Mesodermal cell (in vitro differentiated cells): Measurements from ENCODE around the gene HPS3. TPM values are rescaled to one million over a fixed set of nuclear protein-coding genes. Genes with fewer than 3 reads are reported as not detected.

Experiments
- H3K27ac ChIP-seq: 2 replicates; pipeline ENCODE4 v1.7.0; 2013; ENCODE audit warnings: mild to moderate bottlenecking, low read depth, low read length, moderate library complexity; ENCODE audit not compliant: severe bottlenecking
- H3K36me3 ChIP-seq: 2 replicates; pipeline ENCODE4 v1.7.1; 2013; ENCODE audit warnings: mild to moderate bottlenecking, low read length, moderate library complexity; ENCODE audit not compliant: control insufficient read depth, insufficient read depth
- H3K4me1 ChIP-seq: one replicate; pipeline ENCODE4 v1.7.1; 2013; ENCODE audit warnings: mild to moderate bottlenecking, low read length; ENCODE audit not compliant: insufficient read depth, control insufficient read depth, poor library complexity, severe bottlenecking
- H3K4me3 ChIP-seq: 2 replicates; pipeline ENCODE4 v1.7.0; 2013; ENCODE audit warnings: low read length, control low read depth, mild to moderate bottlenecking; ENCODE audit not compliant: insufficient read depth, poor library complexity, severe bottlenecking; ENCODE audit errors: extremely low read depth
- H3K9me3 ChIP-seq: 2 replicates; pipeline ENCODE4 v1.7.1; 2013; ENCODE audit warnings: mild to moderate bottlenecking, low read length, moderate library complexity; ENCODE audit not compliant: control insufficient read depth
- WGBS, 2 experiments: methylation state at CpG; one replicate each; pipeline ENCODE4 v1.1.5; 2013; ENCODE audit warnings: missing lambda C conversion rate in 2 of 2; ENCODE audit not compliant: insufficient coverage in 2 of 2; 5-methylcytosine and 5-hydroxymethylcytosine counted together
- polyA plus RNA-seq, 2 experiments: library from polyadenylated mRNA; stranded (reverse); fragments of 50-300 nt; gene quantifications; one replicate each; pipeline ENCODE4 v1.2.3, GENCODE V29; 2013

HPS3 gene, protein sequence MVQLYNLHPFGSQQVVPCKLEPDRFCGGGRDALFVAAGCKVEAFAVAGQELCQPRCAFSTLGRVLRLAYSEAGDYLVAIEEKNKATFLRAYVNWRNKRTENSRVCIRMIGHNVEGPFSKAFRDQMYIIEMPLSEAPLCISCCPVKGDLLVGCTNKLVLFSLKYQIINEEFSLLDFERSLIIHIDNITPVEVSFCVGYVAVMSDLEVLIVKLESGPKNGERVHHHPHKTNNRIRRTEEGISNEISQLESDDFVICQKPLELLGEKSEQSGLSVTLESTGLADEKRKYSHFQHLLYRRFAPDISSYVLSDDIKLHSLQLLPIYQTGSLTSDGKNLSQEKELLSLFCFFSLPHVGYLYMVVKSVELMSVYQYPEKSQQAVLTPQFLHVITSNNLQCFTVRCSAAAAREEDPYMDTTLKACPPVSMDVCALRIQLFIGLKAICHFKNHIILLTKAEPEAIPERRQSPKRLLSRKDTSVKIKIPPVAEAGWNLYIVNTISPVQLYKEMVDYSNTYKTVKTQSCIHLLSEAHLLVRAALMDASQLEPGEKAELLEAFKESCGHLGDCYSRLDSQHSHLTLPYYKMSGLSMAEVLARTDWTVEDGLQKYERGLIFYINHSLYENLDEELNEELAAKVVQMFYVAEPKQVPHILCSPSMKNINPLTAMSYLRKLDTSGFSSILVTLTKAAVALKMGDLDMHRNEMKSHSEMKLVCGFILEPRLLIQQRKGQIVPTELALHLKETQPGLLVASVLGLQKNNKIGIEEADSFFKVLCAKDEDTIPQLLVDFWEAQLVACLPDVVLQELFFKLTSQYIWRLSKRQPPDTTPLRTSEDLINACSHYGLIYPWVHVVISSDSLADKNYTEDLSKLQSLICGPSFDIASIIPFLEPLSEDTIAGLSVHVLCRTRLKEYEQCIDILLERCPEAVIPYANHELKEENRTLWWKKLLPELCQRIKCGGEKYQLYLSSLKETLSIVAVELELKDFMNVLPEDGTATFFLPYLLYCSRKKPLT
- polyA plus RNA-seq (2013, experiment 1 of 2), result 36.7 TPM
- 39.2 TPM for polyA plus RNA-seq (2013, experiment 2 of 2)

DNA sequence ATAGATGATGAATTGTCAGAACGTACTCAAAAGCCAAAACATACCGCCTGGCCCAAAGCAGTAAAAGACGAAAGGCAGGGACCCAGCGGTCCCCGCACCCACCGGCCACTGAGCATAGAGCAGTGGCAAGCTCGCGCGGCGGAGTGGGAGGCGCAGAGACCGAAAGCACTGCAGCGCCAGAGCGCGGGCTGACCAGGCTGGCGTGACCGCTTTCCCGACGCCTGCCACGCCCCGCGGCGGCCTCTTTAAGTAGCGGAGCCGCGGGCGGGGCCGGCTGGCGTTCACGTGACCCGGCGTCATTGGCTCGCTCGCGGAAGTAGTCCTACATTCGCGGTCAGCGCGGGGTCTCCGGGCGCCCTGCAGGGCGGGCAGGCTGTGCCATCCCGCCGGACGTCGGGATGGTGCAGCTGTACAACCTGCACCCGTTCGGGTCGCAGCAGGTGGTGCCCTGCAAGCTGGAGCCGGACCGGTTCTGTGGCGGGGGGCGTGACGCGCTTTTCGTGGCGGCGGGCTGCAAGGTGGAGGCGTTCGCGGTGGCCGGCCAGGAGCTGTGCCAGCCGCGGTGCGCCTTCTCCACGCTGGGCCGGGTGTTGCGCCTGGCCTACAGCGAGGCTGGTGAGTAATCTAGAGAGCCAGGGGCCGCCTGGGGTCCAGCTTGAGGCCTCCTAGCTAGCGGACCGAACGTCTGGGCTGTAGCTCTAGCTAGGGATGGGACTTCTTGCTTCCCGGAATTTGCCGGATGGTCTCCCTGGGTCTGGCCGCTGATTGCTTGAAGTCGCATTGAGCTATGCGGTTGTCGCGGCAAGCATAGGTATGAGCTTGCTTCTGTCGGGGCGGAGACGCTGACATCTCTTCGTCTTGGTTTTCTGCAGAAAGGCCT, at the start of gene HPS3:
Gene HPS3, plus strand, starts transcription at position 313 of the 880 bp plus-strand sequence. Its CDS starts 86 bp downstream, at position 399.
- H3K4me1 ChIP-seq, result no peaks in the 10 kb centered on the region
- H3K9me3 ChIP-seq, result no peaks in the 10 kb centered on the region
- H3K27ac ChIP-seq, result peak within 1 kb of the TSS; percentile 77
- H3K4me3 ChIP-seq, result peak within 1 kb of the TSS; percentile 83
- peaks cover 1% of the 10 kb centered on the region for H3K36me3 ChIP-seq
- 1 to 5% methylated on average over 77 to 79 of the region's 84 CpGs for WGBS, 2 experiments

- Histone ChIP-seq H3K4me3 (no peak overlapping the region), H3K27ac (no peak overlapping the region), H3K9me3 (no peaks in the 10 kb centered on the region), H3K4me1 (peaks cover 4% of the 10 kb centered on the region), H3K36me3 (peaks cover 21% of the 10 kb centered on the region)
- no CpG with 5 or more reads among the region's 3 CpGs for WGBS, 2 experiments
Observed at GRCh38 chr3:149080011-149080698, 49.3 kb upstream of the HPS3 start.

DNA sequence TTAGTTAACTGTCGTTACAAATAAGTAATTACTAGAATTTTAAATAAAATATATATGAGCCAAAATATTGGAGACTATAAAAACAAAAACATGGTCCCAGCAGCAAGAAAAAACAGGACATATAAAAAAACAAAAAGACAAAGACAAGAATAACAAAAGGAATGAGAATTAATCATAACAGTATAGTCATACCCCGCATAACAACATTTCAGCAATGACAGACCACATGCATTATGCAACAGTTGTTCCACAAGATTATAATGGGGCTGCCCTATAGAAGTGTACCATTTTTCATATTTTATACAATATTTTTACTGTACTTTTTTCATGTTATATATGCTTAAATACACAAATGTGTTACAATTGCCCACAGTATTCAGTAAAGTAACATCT, 48.7 kb upstream of the HPS3 start:
- Histone ChIP-seq H3K4me1 (peaks cover 4% of the 10 kb centered on the region), H3K27ac (no peak overlapping the region), H3K9me3 (no peaks in the 10 kb centered on the region), H3K4me3 (no peak overlapping the region), H3K36me3 (peaks cover 21% of the 10 kb centered on the region)
- no CpG with 5 or more reads among the region's 2 CpGs for WGBS, 2 experiments

GRCh38 chr3:149081772-149082171, 47.7 kb upstream of the HPS3 start:
- WGBS, 2 experiments, result no CpG with 5 or more reads among the region's 1 CpG
- H3K9me3 ChIP-seq, result peaks cover 1% of the 10 kb centered on the region
- no peak overlapping the region for H3K4me3 ChIP-seq
- H3K36me3 ChIP-seq, result peaks cover 21% of the 10 kb centered on the region
- H3K4me1 ChIP-seq, result peaks cover 4% of the 10 kb centered on the region
- H3K27ac ChIP-seq, result no peak overlapping the region

DNA sequence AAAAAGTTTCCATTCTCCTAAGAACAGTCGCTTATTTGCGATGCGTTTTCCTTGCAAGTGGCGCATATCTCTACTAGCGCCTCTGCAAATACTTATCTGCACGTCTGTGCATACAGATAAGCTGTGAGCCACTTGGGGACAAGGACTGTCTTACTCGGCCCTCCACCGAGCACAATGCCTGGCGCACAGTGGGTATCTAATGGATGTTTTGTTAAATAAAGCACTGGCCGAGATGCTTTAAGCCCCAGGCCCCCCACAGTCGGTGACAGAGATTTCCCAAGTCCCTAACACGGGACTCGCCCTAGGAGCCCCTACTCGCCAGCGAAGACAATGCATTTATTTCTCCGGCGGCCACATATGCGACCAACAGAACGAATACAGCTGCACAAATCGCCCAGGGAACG, 43.6 kb upstream of the HPS3 start:
- H3K4me1 ChIP-seq, result no peaks in the 10 kb centered on the region
- peak overlapping the region; percentile 39 for H3K27ac ChIP-seq
- peak overlapping the region; percentile 74 for H3K4me3 ChIP-seq
- 3% methylated on average over 18 of the region's 21 CpGs for WGBS, 2 experiments
- peaks cover 5% of the 10 kb centered on the region for H3K9me3 ChIP-seq
- H3K36me3 ChIP-seq, result peaks cover 16% of the 10 kb centered on the region

DNA sequence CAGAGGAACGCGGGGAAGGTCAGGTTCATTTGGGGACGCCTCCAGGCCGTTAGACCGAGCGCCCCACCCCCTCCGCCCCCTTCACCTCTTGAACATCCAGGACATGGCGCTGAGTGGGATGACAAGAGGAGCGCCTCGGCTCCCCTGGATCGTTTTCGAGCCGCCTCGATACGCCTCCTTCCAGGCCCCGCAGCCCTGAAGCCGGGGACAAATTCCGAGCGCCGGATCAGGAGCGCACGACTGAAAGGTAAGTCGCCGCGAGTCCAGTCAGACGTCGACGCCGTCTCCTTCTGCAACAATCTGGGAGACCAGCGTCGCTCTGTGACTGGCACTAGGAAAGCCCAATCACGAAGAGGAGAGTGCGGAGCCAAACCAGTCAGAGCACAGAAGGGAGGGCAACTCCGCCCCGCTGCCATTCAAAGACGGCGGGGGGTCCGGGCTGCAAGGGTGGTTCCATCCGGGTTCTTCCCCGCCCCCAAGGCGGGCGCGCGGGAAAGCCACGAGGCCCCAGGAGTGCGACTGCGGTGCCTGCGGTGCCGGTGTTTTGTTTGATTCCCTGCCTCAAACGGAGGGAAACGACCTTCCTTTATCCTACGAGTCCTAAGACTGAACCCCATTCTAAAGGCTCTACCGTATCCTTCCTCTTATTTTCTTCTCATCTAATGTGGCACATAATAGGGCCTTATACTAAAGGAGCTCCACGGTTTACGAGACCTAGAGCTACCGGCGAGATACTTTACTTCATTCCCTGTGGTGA, 43.0 kb upstream of the HPS3 start, which contains the start of gene HLTF:
Gene HLTF, minus strand, starts transcription at position 302 of the 757 bp plus-strand sequence. Its CDS starts 197 bp downstream, at position 105.
- WGBS, 2 experiments, result 11 to 12% methylated on average over 53 to 56 of the region's 57 CpGs
- H3K4me1 ChIP-seq, result no peaks in the 10 kb centered on the region
- H3K9me3 ChIP-seq, result peaks cover 5% of the 10 kb centered on the region
- peaks cover 16% of the 10 kb centered on the region for H3K36me3 ChIP-seq
- H3K4me3 ChIP-seq, result peak within 1 kb of the TSS; percentile 74
- H3K27ac ChIP-seq, result peak within 1 kb of the TSS; percentile 39

DNA sequence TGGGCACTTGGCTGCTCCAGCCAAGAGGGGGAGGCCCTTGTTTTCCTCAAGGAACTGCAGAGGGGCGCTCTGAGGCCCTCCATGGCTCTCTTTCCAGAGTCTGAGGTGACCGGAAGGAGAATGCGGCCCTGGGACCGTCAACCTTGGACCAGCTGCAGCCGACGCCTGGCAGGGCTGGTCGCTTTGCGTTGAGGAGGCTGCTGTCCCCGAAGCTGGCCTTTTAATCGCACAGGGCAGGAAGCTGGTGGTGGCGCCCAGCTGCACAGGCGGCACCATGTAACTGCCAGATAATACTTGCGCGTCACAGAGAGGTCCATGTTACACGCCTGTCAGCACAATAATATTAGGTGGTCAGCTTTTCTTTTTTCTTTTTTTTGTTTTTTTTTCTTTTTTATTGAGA, 42.2 kb upstream of the HPS3 start:
- Histone ChIP-seq H3K36me3 (peaks cover 16% of the 10 kb centered on the region), H3K27ac (no peak overlapping the region), H3K9me3 (peaks cover 5% of the 10 kb centered on the region), H3K4me1 (no peaks in the 10 kb centered on the region), H3K4me3 (no peak overlapping the region)
- 98% methylated on average over 12 of the region's 15 CpGs for WGBS, 2 experiments

DNA sequence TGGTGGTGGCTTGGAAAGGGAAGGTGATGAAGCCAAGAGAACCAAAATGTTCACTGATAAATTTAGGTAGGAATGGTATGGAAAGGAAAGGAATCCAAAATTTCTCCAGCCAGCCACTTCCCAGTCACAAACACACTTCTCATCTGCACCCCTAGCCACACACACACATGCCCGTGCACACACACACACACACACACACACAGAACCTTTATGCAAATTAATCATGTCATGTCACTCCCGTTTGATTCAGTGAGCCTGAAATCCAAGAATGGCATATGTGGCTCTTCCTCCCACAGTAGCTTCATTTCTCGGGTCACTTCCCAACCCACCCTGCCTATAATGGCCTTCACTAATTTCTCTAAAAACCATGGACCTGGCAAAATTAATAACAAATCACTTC, 40.0 kb upstream of the HPS3 start:
- no peaks in the 10 kb centered on the region for H3K4me1 ChIP-seq
- WGBS, 2 experiments, result 60 to 95% methylated on average over 2 of the region's 3 CpGs

DNA sequence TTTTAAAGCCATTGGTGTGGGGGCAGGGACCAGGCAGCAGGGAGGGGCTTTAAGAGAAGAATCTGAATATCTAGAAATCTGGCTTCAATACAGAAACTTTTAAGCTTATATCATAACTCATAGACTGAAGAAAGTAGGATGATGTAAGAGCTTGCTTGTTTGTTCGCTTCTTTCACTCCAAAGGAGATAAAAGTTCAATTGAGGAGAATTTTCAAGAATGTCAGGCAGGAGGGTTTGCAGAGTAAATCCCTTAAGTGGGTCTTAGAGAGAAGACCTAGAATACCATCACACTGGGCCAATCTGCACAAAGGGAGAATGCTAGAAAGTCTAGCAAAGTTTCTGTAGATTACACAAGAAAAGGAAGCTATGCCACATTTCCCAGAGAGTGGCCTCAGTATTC, 39.0 kb upstream of the HPS3 start:
- H3K36me3 ChIP-seq, result no peaks in the 10 kb centered on the region

More for the DNA sequence above, 40.0 kb upstream of the HPS3 start:
- no peak overlapping the region for H3K27ac ChIP-seq
- peaks cover 3% of the 10 kb centered on the region for H3K36me3 ChIP-seq
- no peak overlapping the region for H3K4me3 ChIP-seq
- H3K9me3 ChIP-seq, result peaks cover 5% of the 10 kb centered on the region

More for the DNA sequence above, 39.0 kb upstream of the HPS3 start:
- no peak overlapping the region for H3K27ac ChIP-seq
- peaks cover 5% of the 10 kb centered on the region for H3K9me3 ChIP-seq
- WGBS, 2 experiments, result no CpG with 5 or more reads among the region's 1 CpG
- no peak overlapping the region for H3K4me3 ChIP-seq
- no peaks in the 10 kb centered on the region for H3K4me1 ChIP-seq
